ENCODE data around the gene CRYZ.

GRCh38 chr1:74699331-74699730, 33.5 kb downstream of the CRYZ start:
- TF ChIP-seq CTCF (IDR thresholded peaks at IDR 0.05; ENCODE audit: low read depth, low read length) (no peak), POLR2A (IDR thresholded peaks at IDR 0.05; ENCODE audit: extremely low read depth, insufficient read length) (no peak)
